HG03025 (cell line): ENCODE results near the gene FUT4.
"Not testable (repeated sequence)": the region's sequence is repeated elsewhere in the genome, so short reads cannot be mapped to it uniquely, and the experiment has no call there.

Experiments
- ATAC-seq: cut with Tn5 transposase; IDR thresholded peaks from one replicate; pipeline ENCODE4 v1.9.1; 2021; ENCODE audit warnings: mild to moderate bottlenecking, moderate library complexity; ENCODE audit not compliant: unreplicated experiment, low FRiP score

The FUT4 gene, protein sequence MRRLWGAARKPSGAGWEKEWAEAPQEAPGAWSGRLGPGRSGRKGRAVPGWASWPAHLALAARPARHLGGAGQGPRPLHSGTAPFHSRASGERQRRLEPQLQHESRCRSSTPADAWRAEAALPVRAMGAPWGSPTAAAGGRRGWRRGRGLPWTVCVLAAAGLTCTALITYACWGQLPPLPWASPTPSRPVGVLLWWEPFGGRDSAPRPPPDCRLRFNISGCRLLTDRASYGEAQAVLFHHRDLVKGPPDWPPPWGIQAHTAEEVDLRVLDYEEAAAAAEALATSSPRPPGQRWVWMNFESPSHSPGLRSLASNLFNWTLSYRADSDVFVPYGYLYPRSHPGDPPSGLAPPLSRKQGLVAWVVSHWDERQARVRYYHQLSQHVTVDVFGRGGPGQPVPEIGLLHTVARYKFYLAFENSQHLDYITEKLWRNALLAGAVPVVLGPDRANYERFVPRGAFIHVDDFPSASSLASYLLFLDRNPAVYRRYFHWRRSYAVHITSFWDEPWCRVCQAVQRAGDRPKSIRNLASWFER

DNA sequence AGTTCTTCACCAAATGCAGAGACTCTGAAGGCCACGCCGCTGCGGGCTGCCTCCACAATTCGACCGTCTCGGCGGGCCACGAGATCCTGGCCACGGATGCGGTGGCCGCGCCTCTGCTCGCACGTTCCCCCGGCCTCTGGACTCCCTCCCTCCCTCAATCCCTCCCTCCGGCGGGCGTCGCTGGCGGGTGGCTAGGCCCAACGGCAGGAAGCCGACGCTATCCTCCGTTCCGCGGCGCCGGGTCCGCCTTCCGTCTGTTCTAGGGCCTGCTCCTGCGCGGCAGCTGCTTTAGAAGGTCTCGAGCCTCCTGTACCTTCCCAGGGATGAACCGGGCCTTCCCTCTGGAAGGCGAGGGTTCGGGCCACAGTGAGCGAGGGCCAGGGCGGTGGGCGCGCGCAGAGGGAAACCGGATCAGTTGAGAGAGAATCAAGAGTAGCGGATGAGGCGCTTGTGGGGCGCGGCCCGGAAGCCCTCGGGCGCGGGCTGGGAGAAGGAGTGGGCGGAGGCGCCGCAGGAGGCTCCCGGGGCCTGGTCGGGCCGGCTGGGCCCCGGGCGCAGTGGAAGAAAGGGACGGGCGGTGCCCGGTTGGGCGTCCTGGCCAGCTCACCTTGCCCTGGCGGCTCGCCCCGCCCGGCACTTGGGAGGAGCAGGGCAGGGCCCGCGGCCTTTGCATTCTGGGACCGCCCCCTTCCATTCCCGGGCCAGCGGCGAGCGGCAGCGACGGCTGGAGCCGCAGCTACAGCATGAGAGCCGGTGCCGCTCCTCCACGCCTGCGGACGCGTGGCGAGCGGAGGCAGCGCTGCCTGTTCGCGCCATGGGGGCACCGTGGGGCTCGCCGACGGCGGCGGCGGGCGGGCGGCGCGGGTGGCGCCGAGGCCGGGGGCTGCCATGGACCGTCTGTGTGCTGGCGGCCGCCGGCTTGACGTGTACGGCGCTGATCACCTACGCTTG is at the start of gene FUT4:
TSS of gene FUT4 (plus strand) at position 227 of the 951 bp plus-strand sequence. CDS start at position 440, 213 bp downstream.
- peak; percentile 91 for ATAC-seq

DNA sequence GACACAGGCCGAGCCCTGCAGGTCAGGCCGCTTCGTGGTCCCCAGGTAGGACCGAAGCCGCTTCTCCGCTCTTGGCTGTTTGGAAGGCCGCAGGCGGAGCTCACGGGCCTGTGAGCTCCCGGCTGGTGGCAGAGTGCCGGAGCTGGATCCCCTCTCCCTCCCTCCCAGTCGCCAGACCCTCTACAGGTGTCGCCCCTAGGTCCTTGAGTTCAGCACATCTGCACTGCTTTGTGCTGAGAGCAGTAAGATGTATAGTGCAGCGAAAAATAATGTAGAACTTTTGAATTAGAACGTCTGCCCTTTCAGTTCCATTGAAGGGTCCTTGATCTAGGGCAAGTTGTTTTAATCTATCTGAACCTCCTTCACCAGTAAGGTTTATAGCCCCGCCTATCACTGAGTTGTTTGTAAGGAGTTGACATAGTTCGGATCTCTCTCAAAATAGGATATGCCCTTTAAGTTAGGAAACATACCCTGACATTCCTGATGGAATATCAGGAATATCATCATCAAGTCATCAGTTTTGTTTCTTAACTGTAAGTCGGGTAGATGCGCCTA is 49.5 kb upstream of the FUT4 start:
- ATAC-seq: peak; percentile 63

DNA sequence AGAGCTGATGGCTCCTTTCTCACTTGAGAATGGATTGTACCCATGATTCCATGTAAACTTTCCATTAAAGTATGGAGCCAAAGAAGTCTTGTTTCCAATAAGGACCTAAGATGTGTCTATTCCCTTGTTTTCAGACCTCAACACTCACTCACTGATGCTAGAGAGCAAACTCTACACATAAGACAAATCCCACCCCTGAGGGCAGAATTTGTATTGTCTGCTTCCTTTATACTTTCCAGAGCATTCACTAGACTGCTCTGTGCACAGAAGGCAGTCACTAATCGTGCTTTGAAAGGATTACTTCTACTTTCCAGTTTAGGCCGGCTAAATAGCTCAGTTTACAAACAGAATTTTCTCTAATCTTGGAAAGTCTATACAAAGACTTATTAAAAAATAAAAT is 43.5 kb upstream of the FUT4 start:
- no peak for ATAC-seq

DNA sequence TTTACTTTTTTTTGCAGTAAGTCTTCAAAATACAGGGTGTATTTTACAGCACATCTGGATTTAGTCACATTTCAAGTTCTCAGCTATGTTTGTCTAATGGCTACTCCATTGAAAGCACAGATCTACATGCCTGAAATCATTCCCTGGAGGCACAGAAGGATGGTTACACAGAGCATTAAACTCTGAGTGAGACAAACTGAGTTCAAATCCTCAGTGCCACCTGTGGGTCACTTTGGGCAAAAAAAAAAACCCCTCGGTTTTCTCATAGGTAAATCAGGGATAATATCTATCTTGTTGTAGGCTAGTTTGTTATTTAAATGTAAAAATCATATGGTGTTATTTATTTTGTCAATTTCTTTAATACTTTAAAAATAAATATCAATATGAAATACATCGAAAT is 42.2 kb upstream of the FUT4 start:
- ATAC-seq: no peak

DNA sequence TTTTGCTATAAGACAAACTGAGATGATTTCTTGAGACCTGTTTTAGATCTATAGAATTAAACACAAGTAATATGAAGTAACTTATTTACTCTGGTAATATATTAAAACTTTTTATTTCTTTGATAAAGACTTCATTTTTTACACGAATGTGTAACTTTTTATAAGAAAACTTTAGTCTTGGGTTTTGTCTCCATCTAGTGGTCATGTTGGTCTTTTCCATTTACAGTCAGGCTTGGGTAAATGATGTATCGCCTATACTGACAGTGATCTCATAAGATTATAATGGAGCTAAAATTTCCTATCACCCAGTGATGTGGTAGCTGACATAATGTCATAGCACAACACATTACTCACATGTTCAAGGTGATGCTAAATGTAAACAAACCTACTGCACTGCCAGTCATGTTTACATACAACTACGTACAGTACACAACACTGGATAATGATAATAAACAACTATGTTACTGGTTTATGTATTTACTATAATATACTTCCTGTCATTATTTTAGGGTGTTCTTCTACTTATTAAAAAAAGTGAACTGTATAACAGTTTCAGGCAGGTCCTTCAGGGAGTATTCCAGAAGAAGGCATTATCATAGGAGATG is 38.9 kb upstream of the FUT4 start:
- no peak for ATAC-seq

DNA sequence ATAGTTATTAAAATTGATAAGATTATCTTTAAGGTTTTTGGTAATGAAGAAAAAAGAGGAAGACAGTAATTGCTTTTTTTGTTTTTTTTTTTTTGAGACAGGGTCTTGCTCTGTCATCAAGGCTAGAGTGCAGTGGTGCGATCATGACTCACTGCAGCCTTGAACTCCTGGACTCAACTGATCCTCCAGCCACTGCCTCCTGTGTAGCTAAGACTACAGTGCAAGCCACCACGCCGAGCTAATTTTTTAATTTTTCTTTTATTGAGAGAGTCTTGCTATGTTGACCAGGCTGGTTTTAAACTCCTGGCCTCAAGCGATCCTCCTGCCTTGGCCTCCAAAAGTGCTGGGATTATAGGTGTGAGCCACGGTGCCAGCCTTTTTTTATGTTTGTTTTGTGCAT is 37.2 kb upstream of the FUT4 start:
- not testable (repeated sequence) for ATAC-seq

DNA sequence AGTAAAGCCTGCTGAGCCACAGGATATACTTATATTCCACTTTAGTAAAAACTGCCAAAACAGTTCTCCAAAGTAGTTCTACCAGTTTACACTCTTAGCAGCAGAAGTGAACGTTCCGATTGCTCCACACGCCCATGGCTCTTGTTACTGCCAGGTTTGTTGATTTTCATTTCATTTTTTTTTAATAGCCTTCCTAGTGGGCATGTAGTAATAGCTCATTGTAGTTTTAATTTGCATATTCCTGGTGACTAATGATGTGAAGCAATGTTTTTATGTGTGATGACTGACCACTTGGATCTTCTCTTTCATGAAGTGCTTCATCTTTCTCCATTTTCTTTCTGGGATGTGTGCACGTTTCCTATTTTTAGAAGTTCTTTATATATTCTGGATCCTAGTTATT is 36.2 kb upstream of the FUT4 start:
- no peak for ATAC-seq

DNA sequence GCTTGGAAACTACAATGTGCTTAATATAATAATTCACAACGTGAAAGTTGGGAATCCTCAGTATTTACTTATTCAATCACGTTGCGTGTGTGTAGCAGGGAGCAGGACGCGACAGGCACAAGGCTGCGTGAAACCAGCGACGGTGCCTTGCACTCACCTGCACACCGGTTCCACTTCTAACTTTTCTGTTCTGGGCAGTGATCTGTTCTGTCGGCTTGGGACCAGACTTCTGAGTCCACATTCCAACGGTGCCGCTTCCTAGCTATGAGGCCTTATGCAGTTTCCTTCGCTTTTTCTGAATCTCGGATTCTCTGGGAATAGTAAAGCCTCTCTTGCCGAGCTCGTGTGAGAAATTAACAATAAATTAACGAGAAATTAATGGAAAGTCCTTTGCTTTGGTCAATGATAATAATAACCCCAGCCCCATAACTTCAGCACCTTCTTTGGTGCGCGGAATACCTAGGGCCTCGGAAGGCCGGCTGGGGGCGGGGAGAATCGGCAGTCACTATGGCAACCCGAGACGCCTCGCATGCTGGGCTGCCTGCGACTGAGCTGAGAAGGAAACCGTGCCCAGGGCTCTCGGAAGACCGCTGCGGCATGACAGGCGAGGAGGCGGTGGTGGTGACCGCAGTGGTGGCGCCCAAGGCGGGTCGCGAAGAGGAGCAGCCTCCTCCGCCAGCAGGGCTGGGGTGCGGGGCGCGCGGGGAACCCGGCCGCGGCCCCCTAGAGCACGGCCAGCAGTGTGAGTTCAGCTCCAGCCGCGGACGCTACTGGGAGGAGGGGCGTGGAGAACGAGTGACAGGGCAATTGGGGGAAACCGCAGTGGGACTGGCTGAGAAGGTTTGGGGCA is 31.6 kb upstream of the FUT4 start, which contains the start of gene C11orf97:
TSS of gene C11orf97 (plus strand) at position 530 of the 850 bp plus-strand sequence. CDS start at position 598, 68 bp downstream.
- peak; percentile 76 for ATAC-seq

DNA sequence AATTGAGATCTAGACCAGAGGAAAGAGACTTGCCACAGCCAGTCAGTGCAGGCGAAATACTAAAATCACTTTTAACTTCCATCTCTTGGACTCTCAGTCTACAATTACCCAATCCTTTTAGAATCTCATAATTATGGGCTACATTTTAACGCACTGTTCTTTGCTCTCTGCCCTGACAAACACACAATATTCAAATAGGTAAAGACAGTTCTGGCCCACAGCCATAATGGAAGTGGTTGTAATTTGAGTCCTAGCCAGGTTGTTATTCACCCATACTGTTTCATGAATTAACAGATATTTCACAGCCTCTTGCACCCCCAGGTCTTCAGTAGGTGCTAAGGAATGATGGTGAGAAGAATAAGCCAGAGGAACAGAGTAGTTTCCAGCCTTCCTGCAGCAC is 30.6 kb upstream of the FUT4 start:
- no peak for ATAC-seq

DNA sequence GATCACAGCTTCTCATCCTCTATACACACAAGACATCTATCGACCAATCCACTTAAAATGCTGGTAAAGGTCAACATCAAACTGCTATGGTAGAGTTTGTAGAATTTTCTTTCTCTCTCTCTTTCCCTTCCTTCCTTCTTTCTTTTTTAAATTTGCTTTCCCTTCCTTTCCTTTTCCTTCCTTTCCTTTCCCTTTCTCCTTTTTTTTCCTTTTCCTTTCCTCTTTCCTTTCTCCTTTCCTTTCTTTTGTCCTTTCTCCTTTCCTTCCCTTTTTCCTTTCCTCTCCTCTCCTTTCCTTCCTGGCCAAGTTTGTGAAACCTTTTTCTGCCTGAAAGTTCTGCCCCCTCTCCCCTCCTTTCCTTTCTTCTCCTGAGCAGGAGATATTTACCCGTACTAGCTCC is 28.3 kb upstream of the FUT4 start:
- ATAC-seq: no peak

DNA sequence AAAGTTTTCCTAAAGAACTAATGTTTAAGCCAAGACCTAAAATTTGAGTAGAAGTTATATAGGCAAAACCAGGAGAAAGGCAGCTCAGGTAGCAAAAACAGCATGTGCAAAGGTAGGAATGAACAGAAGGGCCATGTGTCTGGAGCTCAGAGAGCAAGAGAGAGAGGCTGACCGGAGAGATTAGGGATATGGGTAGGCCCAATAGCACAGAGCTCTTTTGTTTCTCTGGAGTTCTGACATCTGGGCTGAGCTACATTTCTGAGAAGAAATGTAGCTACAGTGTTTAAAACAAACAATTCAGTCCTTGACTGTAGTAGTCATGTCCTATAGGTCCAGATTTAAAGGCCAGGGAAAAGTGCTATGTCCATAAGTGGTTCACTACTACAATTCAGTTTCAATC is 27.0 kb upstream of the FUT4 start:
- no peak for ATAC-seq

DNA sequence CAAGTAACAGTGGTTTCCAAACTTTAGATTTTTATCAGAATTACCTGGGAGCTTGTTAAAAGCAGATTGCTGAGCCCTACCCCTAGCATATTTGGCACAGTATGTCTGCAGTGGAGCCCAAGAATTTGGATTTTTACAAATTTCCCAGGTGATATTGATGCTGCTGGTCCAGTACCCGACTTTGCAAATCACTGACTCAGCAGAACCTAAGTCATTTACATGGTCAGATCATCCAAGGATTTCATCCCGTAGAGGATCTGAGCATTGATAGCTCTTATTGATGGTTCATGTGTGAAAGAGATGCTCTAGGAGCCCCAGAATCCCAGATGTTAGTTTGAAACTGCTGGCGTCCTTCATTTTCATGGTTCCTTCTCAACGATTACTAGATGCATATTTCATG is 25.4 kb upstream of the FUT4 start:
- ATAC-seq: no peak

DNA sequence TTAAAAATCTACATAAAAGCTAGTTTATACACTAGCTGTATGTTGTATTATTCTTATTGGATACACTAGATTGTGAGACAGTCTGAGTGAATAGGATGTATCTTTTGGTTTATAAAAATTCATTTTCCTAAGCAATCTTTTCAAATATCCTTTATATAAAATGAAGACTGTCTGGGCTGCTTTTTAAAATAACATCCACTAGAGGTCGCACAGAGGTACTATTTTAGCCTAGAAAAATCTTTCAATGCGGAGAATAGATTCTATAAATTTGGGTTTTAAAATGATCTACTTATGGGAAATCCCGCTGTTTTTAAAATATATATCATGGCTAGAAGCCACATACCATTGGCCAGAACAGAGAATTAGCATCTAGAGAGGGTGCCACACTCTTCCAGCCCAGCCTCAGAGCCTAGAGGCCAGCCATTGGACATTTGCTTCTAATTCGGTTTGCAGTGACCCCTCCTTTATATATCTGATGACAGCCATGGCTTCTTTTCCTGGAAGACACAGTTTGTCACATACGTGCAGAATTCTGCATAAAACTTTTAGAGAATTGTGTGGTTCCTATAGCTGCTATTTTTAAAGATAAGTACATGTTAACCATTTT is 24.1 kb upstream of the FUT4 start:
- no peak for ATAC-seq

DNA sequence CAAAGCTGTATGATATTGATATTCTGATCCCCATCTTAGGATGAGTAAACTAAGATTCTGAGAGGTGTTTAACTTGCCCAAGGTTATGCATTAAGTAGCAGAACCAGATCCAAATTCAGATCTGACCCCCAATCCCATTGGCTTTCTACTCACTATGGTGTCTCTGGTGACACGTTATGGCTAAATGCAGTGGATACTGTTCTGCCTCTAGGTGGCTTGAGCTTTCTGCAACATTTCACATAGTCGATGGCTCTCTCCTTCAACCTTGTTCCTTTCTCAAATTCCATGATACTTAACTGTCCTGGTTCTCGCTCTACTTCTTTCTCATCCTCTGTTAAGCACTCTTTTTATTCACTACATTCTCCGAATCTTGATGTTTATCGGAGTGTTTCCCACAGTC is 22.0 kb upstream of the FUT4 start:
- ATAC-seq: no peak

DNA sequence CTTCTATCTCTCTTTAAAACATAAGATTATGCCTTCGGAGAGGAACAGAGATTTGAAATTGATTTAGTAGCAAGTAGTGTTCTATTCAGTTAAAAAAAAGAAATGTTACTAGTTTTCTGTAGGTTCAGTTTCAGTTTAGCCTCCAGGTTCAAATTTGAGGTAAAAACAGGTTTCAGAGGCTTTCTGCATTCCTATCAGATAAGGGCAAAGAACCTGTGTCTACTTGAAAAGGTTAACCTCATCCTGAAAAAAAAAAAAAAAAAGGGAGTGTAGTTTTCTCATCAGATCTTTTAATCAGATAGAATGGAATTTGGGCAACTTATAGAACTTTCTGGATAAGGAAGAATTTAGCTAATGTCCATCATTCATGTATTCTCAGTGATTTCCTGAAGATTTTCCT is 19.4 kb upstream of the FUT4 start:
- no peak for ATAC-seq

DNA sequence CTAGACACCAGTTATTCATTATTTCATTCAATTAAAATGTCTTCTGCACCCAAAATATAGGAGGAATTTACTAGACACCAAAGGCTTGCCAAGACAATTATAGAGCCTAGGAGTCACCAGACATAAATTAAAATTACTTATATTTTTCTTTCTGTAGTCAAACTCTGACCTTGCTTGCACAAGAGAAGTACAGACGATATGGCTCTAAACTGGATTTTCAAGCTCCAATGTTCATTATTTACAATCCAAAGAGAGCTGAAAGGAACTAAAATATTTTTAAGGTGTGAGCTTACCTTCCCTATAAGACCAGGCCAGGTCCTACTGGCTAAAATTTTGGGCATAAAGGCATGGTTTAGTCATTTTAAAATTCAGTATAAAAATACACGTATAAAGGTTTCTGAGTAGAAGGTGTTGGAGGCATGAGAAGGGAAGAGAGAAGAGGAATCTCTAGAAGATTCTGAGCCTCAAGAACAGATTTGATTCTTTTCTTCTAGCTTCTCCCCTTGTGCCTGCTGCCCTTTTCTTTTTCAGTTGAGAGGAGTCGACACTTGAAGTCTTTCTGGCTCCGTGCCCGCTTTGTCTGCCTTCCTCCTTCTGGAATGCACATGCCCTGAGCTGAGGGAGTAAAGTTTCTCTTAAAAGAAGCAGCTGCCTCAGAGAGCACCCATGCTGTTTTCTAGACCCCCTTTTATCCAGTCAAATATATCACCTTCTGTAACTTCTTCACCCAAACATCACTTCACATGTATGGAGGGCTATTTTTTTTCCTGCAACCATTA is 18.0 kb upstream of the FUT4 start:
- no peak for ATAC-seq

DNA sequence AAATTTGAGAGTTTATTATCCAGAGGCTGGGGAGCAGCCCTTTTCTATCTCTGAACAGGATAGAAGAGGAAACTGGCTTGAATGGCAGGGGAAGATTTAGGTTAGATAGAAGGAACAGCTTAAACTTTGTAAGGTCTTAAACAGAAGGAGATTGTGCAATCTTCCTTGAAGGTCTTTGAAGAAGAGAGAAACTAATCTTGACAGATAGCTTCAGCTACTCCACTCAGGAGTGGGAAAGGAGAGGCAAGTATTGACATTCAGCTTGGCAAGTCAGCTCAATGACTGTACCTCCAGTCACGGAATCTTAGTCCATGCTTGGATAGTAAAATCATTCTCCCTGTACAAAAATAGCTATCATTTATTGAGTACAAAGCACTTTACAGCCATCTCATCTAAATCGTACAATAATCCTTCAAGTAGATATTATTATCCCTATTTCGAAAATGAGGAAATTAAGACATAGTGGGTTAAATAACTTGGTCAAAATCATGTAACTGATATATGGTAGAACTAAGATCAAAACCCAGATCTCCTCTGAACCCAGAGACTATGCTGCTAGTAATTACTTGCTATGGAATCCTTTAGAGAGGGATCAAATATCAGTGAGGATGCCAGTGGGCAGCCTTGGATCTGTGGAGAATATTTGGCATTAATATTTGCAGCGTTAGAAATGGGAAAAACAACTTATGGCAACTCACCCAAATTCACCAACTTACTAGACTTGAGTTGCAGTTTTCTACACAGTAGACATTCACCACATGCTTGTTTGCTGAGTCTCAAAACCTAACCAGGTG is 16.9 kb upstream of the FUT4 start:
- no peak for ATAC-seq

DNA sequence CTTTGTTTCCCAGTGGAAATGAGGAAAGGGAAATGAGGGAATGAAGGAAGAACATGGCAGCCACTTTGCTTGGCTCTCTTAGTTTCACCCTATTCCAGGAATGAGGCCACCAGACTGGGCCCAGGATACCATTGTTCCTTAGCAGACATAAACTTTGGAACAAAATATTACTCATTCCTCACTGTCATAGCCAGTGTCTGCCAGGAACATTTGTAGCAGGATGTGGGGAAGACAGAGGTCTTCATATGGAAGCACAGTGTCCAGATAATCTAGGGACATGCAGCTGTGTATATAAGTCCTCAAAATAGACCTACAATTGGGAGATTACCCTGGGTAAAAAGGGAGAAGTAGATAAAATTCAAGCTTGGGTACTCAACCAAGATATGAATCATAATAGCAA is 15.2 kb upstream of the FUT4 start:
- no peak for ATAC-seq
